Neural progenitor cell (in vitro differentiated cells): ENCODE data around the gene CAPS2. TPM values are rescaled to one million over a fixed set of nuclear protein-coding genes. Genes with fewer than 3 reads are reported as not detected.

Experiments used
- DNase-seq: peaks from one replicate; pipeline ENCODE4 v3.0.0-alpha.2; 2016; ENCODE audit warnings: low spot score
- H2AFZ ChIP-seq: fragments of 200-600 bp; sonication (generic); replicated peaks from 2 replicates; pipeline ENCODE4 v1.6.1; 2016; ENCODE audit warnings: antibody characterized with exemption
- H3F3A ChIP-seq: fragments of 200-600 bp; sonication (generic); 2 replicates; pipeline ENCODE4 v1.6.1; 2016; ENCODE audit warnings: antibody characterized with exemption, low read depth
- H3K27ac ChIP-seq: fragments of 200-600 bp; sonication (generic); 2 replicates; pipeline ENCODE4 v1.5.1; 2016; ENCODE audit warnings: mild to moderate bottlenecking
- H3K27me3 ChIP-seq: fragments of 200-600 bp; sonication (generic); 2 replicates; pipeline ENCODE4 v1.6.1; 2016; ENCODE audit warnings: mild to moderate bottlenecking, moderate library complexity
- H3K36me3 ChIP-seq: fragments of 200-600 bp; sonication (generic); 2 replicates; pipeline ENCODE4 v1.5.1; 2016
- H3K4me1 ChIP-seq: fragments of 200-600 bp; sonication (generic); 2 replicates; pipeline ENCODE4 v1.6.1; 2016; ENCODE audit warnings: mixed run types
- H3K4me2 ChIP-seq: fragments of 200-600 bp; sonication (generic); 2 replicates; pipeline ENCODE4 v1.6.1; 2016
- H3K4me3 ChIP-seq: fragments of 200-600 bp; sonication (generic); 2 replicates; pipeline ENCODE4 v1.5.1; 2016
- H3K79me2 ChIP-seq: fragments of 200-600 bp; sonication (generic); 2 replicates; pipeline ENCODE4 v1.6.1; 2016; ENCODE audit warnings: low read depth
- H3K9ac ChIP-seq: fragments of 200-600 bp; sonication (generic); 2 replicates; pipeline ENCODE4 v1.6.1; 2016
- H3K9me3 ChIP-seq: fragments of 200-600 bp; sonication (generic); 2 replicates; pipeline ENCODE4 v1.5.1; 2016; ENCODE audit warnings: low read depth
- H4K20me1 ChIP-seq: fragments of 200-600 bp; sonication (generic); 2 replicates; pipeline ENCODE4 v1.6.1; 2016; ENCODE audit warnings: low read depth
- H3K27ac Mint-ChIP-seq: 3 replicates; pipeline ENCODE4 v1.8.0; 2021; ENCODE audit warnings: mixed read lengths
- H3K27me3 Mint-ChIP-seq: 2 replicates; pipeline ENCODE4 v1.8.0; 2022; ENCODE audit warnings: low read depth, mild to moderate bottlenecking, inconsistent platforms, moderate library complexity, mixed read lengths; ENCODE audit not compliant: insufficient read depth
- H3K36me3 Mint-ChIP-seq: 3 replicates; pipeline ENCODE4 v1.8.0; 2021; ENCODE audit warnings: mixed read lengths
- H3K4me1 Mint-ChIP-seq: 3 replicates; pipeline ENCODE4 v1.8.0; 2021; ENCODE audit warnings: mixed read lengths
- H3K4me3 Mint-ChIP-seq: 3 replicates; pipeline ENCODE4 v1.8.0; 2021; ENCODE audit warnings: mild to moderate bottlenecking, moderate library complexity, mixed read lengths
- H3K9me3 Mint-ChIP-seq: 3 replicates; pipeline ENCODE4 v1.8.0; 2020; ENCODE audit warnings: mixed read lengths
- CTCF ChIP-seq: fragments of 200-600 bp; sonication (generic); IDR thresholded peaks from 2 replicates; pipeline ENCODE4 v1.5.1; 2017; ENCODE audit warnings: antibody characterized with exemption, mild to moderate bottlenecking
- EZH2 ChIP-seq: fragments of 200-600 bp; sonication (generic); IDR thresholded peaks from 2 replicates; pipeline ENCODE4 v1.6.1; 2017; ENCODE audit warnings: antibody characterized with exemption, mild to moderate bottlenecking, moderate library complexity
- EZH2phosphoT487 ChIP-seq: fragments of 200-600 bp; sonication (generic); IDR thresholded peaks from 2 replicates; pipeline ENCODE4 v1.6.1; 2017; ENCODE audit warnings: antibody characterized with exemption
- total RNA-seq: library from RNA; depleted of rRNA; stranded (reverse); fragments of >200 nt; gene quantifications from 2 replicates; pipeline ENCODE4 v1.2.3, GENCODE V29; 2015; ENCODE audit warnings: low replicate concordance

Gene CAPS2
- total RNA-seq, 1 donor from 2014 or later = 20.1 TPM

- Histone ChIP-seq H4K20me1 (no peaks in the 10 kb centered on the region), H2AFZ (no peak overlapping the region), H3K36me3 (no peaks in the 10 kb centered on the region), H3K9me3 (no peaks in the 10 kb centered on the region), H3F3A (no peaks in the 10 kb centered on the region), H3K9ac (no peak overlapping the region), H3K27ac (no peak overlapping the region), H3K4me3 (no peak overlapping the region), H3K79me2 (no peaks in the 10 kb centered on the region), H3K4me2 (no peak overlapping the region), H3K27me3 (no peaks in the 10 kb centered on the region), H3K4me1 (no peaks in the 10 kb centered on the region)
- Mint-ChIP-seq H3K4me3 (no peak overlapping the region), H3K4me1 (no peaks in the 10 kb centered on the region), H3K9me3 (no peaks in the 10 kb centered on the region), H3K36me3 (no peaks in the 10 kb centered on the region), H3K27ac (no peak overlapping the region), H3K27me3 (no peaks in the 10 kb centered on the region)
- TF ChIP-seq EZH2phosphoT487 (no peak), EZH2 (no peak), CTCF (no peak)
- DNase-seq = no peak
Measured at GRCh38 chr12:75236206-75236605, 93.9 kb downstream of the CAPS2 start.

- Histone ChIP-seq H3K4me2 (no peak overlapping the region), H3F3A (no peaks in the 10 kb centered on the region), H2AFZ (no peak overlapping the region), H3K36me3 (no peaks in the 10 kb centered on the region), H4K20me1 (no peaks in the 10 kb centered on the region), H3K27me3 (no peaks in the 10 kb centered on the region), H3K9ac (no peak overlapping the region), H3K4me1 (no peaks in the 10 kb centered on the region), H3K4me3 (no peak overlapping the region), H3K27ac (no peak overlapping the region), H3K9me3 (no peaks in the 10 kb centered on the region), H3K79me2 (no peaks in the 10 kb centered on the region)
- DNase-seq = no peak
- no peak overlapping the region for H3K27ac Mint-ChIP-seq
- H3K4me1 Mint-ChIP-seq = no peaks in the 10 kb centered on the region
- H3K27me3 Mint-ChIP-seq = no peaks in the 10 kb centered on the region
- TF ChIP-seq CTCF (no peak), EZH2phosphoT487 (no peak), EZH2 (no peak)
- no peaks in the 10 kb centered on the region for H3K9me3 Mint-ChIP-seq
- no peaks in the 10 kb centered on the region for H3K36me3 Mint-ChIP-seq
- H3K4me3 Mint-ChIP-seq = no peak overlapping the region
Measured at GRCh38 chr12:75227132-75227531, 103.0 kb downstream of the CAPS2 start.

Other genes starting within 250 kb of the CAPS2 start
- not detected in 2 replicates for gene KCNC2, start 120.5 kb downstream of the CAPS2 start, total RNA-seq
- gene GLIPR1L1, start 4.3 kb upstream of the CAPS2 start, total RNA-seq = not detected in 2 replicates
- 0.31 TPM in 1 of 2 replicates, not detected in the other for gene GLIPR1L2, start 60.8 kb upstream of the CAPS2 start, total RNA-seq
- 0.03 and 0.04 TPM in 2 replicates for gene GLIPR1, start 150.4 kb upstream of the CAPS2 start, total RNA-seq
- gene KRR1, start 181.3 kb upstream of the CAPS2 start, total RNA-seq = 39.4 and 70.0 TPM in 2 replicates